Neural crest cell (in vitro differentiated cells): ENCODE data around the gene SMTNL1. TPM values are rescaled to one million over a fixed set of nuclear protein-coding genes. Genes with fewer than 3 reads are reported as not detected.

Experiments used
- DNase-seq: peaks from one replicate; pipeline ENCODE4 v3.0.0; 2021; ENCODE audit warnings: low read depth, mixed read lengths, low spot score
- H3K27ac Mint-ChIP-seq: one replicate; pipeline ENCODE4 v1.8.0; 2021; ENCODE audit warnings: mild to moderate bottlenecking, mixed read lengths; ENCODE audit not compliant: unreplicated experiment
- H3K27me3 Mint-ChIP-seq: 2 replicates; pipeline ENCODE4 v1.8.0; 2021; ENCODE audit warnings: low read depth, mild to moderate bottlenecking, mixed read lengths
- H3K36me3 Mint-ChIP-seq: 2 replicates; pipeline ENCODE4 v1.8.0; 2021; ENCODE audit warnings: low read depth, mild to moderate bottlenecking, mixed read lengths
- H3K4me1 Mint-ChIP-seq: 2 replicates; pipeline ENCODE4 v1.8.0; 2021; ENCODE audit warnings: mixed read lengths
- H3K4me3 Mint-ChIP-seq: one replicate; pipeline ENCODE4 v1.8.0; 2021; ENCODE audit warnings: mild to moderate bottlenecking, mixed read lengths
- H3K9me3 Mint-ChIP-seq: 2 replicates; pipeline ENCODE4 v1.8.0; 2021; ENCODE audit warnings: mixed read lengths
- total RNA-seq: library from RNA; stranded (reverse); gene quantifications from 2 replicates; pipeline ENCODE4 v1.2.1, GENCODE V29; 2021
- TF ChIP-seq, protein P1 (sequence below): fragments of 200-600 bp; sonication (generic); conservative IDR thresholded peaks from 2 replicates; pipeline ENCODE4 v1.5.0; 2021; ENCODE audit warnings: antibody characterized with exemption, mild to moderate bottlenecking

SMTNL1 gene
- total RNA-seq, 1 donor from 2014 or later, result not detected

DNA sequence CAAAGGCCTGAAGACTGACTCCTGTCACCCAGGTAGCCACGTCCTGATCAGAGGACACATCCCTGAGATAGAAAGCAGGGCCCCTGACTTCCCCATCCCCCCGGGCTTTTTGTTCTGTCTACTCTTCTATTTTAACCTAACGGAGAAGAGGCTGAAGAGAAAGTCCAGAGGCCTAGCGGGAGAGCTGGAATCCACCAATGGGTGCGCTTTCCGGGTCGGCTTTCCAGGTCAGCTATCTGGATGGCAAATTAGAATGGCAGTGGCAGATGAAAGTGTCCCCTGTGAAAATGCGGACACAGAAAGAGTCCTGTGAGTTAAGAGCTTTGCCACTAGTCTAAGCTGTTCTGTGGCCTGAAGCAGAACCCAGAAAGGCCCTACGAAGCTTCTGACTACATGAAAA is 46.9 kb downstream of the SMTNL1 start:
- Mint-ChIP-seq H3K27ac (peak overlapping the region; percentile 31), H3K9me3 (peaks cover 7% of the 10 kb centered on the region), H3K27me3 (no peaks in the 10 kb centered on the region), H3K4me3 (no peak overlapping the region), H3K4me1 (peaks cover 16% of the 10 kb centered on the region), H3K36me3 (no peaks in the 10 kb centered on the region)
- DNase-seq, result no peak
- TF ChIP-seq, protein P1, sequence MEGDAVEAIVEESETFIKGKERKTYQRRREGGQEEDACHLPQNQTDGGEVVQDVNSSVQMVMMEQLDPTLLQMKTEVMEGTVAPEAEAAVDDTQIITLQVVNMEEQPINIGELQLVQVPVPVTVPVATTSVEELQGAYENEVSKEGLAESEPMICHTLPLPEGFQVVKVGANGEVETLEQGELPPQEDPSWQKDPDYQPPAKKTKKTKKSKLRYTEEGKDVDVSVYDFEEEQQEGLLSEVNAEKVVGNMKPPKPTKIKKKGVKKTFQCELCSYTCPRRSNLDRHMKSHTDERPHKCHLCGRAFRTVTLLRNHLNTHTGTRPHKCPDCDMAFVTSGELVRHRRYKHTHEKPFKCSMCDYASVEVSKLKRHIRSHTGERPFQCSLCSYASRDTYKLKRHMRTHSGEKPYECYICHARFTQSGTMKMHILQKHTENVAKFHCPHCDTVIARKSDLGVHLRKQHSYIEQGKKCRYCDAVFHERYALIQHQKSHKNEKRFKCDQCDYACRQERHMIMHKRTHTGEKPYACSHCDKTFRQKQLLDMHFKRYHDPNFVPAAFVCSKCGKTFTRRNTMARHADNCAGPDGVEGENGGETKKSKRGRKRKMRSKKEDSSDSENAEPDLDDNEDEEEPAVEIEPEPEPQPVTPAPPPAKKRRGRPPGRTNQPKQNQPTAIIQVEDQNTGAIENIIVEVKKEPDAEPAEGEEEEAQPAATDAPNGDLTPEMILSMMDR, result no peak

DNA sequence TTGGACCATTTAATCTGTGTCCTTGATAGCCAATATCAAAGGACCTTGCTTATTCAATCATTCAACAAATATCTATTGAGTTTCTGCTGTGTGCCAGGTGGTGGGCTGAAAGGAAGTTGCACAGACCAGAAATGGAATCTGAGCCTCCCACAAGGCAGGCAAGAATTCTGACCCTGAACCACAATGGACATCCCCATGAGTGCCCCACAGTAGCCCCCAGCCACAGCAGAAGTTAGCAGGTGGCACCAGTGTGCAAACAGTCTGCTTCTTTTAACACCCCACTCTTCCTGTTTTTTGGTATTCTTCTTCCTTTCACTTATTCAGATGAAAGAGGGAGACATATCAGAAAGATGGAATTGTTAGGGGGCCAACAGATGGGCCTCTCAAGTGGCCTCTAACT is 47.9 kb downstream of the SMTNL1 start:
- H3K27ac Mint-ChIP-seq, result no peak overlapping the region
- peaks cover 16% of the 10 kb centered on the region for H3K4me1 Mint-ChIP-seq
- DNase-seq, result no peak
- peaks cover 12% of the 10 kb centered on the region for H3K9me3 Mint-ChIP-seq
- no peak overlapping the region for H3K4me3 Mint-ChIP-seq
- no peaks in the 10 kb centered on the region for H3K36me3 Mint-ChIP-seq
- TF ChIP-seq, protein P1, result no peak
- no peaks in the 10 kb centered on the region for H3K27me3 Mint-ChIP-seq

DNA sequence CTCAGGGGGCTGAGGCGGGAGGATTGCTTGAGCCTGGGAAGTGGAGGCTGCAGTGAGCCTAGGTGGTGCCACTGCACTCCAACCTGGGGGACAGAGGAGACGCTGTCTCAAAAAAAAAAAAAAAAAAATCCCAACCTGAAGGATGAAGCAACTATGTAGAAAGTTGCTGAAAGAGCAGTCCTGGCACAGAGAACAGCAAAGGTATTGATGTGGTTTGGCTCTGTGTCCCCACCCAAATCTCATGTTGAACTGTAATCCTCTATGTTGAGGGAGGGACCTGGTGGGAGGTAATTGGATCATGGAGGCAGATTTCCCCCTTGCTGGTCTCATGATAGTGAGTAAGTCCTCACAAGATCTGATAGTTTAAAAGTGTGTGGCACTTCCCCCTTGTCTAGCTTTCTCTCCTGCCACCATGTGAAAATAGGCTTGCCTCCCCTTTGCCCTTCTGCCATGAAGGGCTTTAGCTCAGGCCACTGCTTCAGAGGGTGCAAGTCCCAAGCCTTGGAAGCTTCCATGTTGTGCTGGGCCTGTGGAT is 49.4 kb downstream of the SMTNL1 start:
- DNase-seq, result no peak
- H3K36me3 Mint-ChIP-seq, result no peaks in the 10 kb centered on the region
- H3K4me1 Mint-ChIP-seq, result peaks cover 24% of the 10 kb centered on the region
- TF ChIP-seq, protein P1, result no peak
- H3K9me3 Mint-ChIP-seq, result peaks cover 12% of the 10 kb centered on the region
- no peak overlapping the region for H3K27ac Mint-ChIP-seq
- no peaks in the 10 kb centered on the region for H3K27me3 Mint-ChIP-seq
- no peak overlapping the region for H3K4me3 Mint-ChIP-seq

DNA sequence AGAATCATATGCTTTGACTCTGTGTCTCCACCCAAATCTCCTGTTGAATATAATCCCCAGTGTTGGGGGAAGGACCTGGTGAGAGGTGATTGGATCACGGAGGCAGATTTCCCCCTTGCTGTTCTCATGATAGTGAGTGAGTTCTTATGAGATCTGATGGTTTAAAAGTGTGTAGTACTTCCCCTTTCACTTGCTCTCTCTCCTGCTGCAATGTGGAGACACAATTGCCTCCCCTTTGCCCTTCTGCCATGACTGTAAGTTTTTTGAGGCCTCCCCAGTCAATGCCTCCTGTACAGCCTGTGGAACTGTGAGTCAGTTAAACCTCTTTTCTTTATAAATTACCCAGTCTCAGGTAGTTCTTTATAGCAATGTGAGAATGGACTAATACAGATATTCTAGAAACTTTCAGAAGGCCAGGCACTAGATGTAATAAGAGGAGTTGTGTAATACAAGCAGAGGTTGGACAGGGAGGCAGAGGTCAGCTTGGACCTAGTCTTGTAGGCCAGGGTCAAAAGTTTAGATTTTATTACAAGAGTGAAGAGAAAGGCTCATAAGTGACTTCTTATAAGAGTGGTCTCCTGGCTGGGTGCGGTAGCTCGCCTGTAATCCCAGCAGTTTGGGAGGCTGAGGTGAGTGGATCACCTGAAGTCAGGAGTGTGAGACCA is 50.8 kb downstream of the SMTNL1 start:
- Mint-ChIP-seq H3K4me3 (no peak overlapping the region), H3K27ac (no peak overlapping the region), H3K9me3 (peaks cover 12% of the 10 kb centered on the region), H3K4me1 (peaks cover 28% of the 10 kb centered on the region), H3K36me3 (no peaks in the 10 kb centered on the region), H3K27me3 (no peaks in the 10 kb centered on the region)
- DNase-seq, result no peak
- TF ChIP-seq, protein P1, result no peak

DNA sequence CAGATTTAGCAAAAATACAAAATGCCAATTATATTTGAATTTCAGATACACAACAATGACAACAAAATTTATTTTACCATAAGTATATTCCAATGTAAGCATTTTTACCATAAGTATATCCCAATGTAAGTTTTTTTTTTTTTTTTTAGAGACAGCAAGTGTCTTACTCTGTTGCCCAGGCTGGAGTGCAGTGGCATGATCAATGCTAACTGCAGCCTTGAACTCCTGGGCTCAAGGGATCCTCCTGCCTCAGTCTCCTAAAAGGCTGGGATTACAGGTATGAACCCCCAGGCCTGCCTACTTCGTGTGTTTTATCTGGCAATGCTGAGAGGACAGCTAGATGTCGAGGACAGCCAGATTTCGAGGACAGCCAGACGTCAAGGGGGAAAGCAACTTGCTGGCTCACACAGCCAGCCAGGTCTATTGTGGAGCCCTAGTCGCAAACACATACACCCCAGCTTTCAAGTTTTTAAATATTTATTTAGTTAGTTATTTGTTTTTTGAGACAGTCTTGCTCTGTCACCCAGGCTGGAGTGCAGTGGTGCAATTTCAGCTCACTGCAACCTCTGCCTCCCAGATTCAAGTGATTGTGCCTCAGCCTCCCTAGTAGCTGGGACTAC is 59.0 kb downstream of the SMTNL1 start:
- H3K27ac Mint-ChIP-seq, result peak overlapping the region; percentile 76
- no peaks in the 10 kb centered on the region for H3K36me3 Mint-ChIP-seq
- H3K4me3 Mint-ChIP-seq, result no peak overlapping the region
- no peaks in the 10 kb centered on the region for H3K27me3 Mint-ChIP-seq
- no peak for DNase-seq
- peaks cover 48% of the 10 kb centered on the region for H3K4me1 Mint-ChIP-seq
- no peaks in the 10 kb centered on the region for H3K9me3 Mint-ChIP-seq
- TF ChIP-seq, protein P1, result no peak
